ENCODE measurements around the gene RHOT2.

DNA sequence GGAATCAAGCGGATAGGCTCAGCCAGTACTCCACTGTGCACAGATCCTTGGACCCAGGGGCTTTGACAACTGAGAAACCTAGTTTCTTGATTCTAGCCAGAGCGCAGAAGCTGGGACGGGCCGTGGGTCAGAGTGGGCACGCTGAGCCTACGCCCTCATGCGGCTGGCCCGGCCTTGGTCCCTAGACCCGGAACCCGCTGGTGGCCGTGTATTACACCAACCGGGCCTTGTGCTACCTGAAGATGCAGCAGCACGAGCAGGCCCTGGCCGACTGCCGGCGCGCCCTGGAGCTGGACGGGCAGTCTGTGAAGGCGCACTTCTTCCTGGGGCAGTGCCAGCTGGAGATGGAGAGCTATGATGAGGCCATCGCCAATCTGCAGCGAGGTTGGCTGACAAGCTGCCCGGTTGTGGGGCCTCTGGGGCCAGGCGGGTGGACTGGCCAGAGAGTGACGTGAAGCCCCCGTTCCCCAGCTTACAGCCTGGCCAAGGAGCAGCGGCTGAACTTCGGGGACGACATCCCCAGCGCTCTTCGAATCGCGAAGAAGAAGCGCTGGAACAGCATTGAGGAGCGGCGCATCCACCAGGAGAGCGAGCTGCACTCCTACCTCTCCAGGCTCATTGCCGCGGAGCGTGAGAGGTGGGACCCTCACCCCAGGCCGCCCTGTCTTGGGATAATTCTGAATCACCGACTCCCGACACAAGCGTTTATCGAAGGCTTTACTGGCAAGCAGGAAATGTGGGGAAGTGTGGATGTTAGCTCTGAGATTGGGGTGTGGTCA, 13.2 kb downstream of the RHOT2 start:
- TF ChIP-seq, protein P1, sequence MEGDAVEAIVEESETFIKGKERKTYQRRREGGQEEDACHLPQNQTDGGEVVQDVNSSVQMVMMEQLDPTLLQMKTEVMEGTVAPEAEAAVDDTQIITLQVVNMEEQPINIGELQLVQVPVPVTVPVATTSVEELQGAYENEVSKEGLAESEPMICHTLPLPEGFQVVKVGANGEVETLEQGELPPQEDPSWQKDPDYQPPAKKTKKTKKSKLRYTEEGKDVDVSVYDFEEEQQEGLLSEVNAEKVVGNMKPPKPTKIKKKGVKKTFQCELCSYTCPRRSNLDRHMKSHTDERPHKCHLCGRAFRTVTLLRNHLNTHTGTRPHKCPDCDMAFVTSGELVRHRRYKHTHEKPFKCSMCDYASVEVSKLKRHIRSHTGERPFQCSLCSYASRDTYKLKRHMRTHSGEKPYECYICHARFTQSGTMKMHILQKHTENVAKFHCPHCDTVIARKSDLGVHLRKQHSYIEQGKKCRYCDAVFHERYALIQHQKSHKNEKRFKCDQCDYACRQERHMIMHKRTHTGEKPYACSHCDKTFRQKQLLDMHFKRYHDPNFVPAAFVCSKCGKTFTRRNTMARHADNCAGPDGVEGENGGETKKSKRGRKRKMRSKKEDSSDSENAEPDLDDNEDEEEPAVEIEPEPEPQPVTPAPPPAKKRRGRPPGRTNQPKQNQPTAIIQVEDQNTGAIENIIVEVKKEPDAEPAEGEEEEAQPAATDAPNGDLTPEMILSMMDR (IDR thresholded peaks at IDR 0.05 in 2 of 3, conservative IDR thresholded peaks at IDR 0.05 in 1 of 3; ENCODE audit: borderline replicate concordance in 1 of 3, insufficient read depth in 1 of 3, low read depth in 2 of 3, low read length in 2 of 3), result peak in 1 of 3 experiments; percentile 14; a peak in 2 of 6 replicates
- TF ChIP-seq EZH2 (IDR thresholded peaks at IDR 0.05) (no peak), POLR2AphosphoS5 (IDR thresholded peaks at IDR 0.05; ENCODE audit: low read depth, low read length) (no peak; the same call in 1 of the 2 replicates), YY1 (IDR thresholded peaks at IDR 0.05; ENCODE audit: extremely low read depth, insufficient replicate concordance, low read depth, low read length) (no peak), EGR1 (IDR thresholded peaks at IDR 0.05; ENCODE audit: low read depth) (no peak), EZH2phosphoT487 (IDR thresholded peaks at IDR 0.05; ENCODE audit: borderline replicate concordance) (no peak), SRF (IDR thresholded peaks at IDR 0.05; ENCODE audit: low read depth) (no peak), TCF7L2 (IDR thresholded peaks at IDR 0.05; ENCODE audit: borderline replicate concordance, extremely low read depth, insufficient read depth, insufficient read length) (no peak), POLR2A (IDR thresholded peaks at IDR 0.05; ENCODE audit: borderline replicate concordance, extremely low read depth, insufficient read depth, insufficient read length) (no peak), SP1 (IDR thresholded peaks at IDR 0.05; ENCODE audit: low read depth) (no peak)
- TF ChIP-seq, protein P2, sequence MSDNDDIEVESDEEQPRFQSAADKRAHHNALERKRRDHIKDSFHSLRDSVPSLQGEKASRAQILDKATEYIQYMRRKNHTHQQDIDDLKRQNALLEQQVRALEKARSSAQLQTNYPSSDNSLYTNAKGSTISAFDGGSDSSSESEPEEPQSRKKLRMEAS (IDR thresholded peaks at IDR 0.05), result no peak
- TF ChIP-seq, protein P3, sequence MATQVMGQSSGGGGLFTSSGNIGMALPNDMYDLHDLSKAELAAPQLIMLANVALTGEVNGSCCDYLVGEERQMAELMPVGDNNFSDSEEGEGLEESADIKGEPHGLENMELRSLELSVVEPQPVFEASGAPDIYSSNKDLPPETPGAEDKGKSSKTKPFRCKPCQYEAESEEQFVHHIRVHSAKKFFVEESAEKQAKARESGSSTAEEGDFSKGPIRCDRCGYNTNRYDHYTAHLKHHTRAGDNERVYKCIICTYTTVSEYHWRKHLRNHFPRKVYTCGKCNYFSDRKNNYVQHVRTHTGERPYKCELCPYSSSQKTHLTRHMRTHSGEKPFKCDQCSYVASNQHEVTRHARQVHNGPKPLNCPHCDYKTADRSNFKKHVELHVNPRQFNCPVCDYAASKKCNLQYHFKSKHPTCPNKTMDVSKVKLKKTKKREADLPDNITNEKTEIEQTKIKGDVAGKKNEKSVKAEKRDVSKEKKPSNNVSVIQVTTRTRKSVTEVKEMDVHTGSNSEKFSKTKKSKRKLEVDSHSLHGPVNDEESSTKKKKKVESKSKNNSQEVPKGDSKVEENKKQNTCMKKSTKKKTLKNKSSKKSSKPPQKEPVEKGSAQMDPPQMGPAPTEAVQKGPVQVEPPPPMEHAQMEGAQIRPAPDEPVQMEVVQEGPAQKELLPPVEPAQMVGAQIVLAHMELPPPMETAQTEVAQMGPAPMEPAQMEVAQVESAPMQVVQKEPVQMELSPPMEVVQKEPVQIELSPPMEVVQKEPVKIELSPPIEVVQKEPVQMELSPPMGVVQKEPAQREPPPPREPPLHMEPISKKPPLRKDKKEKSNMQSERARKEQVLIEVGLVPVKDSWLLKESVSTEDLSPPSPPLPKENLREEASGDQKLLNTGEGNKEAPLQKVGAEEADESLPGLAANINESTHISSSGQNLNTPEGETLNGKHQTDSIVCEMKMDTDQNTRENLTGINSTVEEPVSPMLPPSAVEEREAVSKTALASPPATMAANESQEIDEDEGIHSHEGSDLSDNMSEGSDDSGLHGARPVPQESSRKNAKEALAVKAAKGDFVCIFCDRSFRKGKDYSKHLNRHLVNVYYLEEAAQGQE (IDR thresholded peaks at IDR 0.05; ENCODE audit: low read depth), result no peak

Measured in HCT116 (cell line).